Liver (tissue), 9 donors: ENCODE measurements around the gene CALM3. TPM values are rescaled to one million over a fixed set of nuclear protein-coding genes. Genes with fewer than 3 reads are reported as not detected.

ENCODE experiments used
- DNase-seq: peaks from one replicate; pipeline ENCODE4 v3.0.0-alpha.2; 2017; ENCODE audit warnings: low spot score
- H3K27ac ChIP-seq, 2 donors: one replicate each; pipeline ENCODE4 v1.7.0; 2013; ENCODE audit warnings: inconsistent platforms in 2 of 2, low read length in 2 of 2, control low read depth in 1 of 2, low read depth in 1 of 2, mild to moderate bottlenecking in 1 of 2
- H3K27me3 ChIP-seq, 4 donors: one replicate each; pipeline versions ENCODE4 v1.6.1 to v1.7.0; 2013; ENCODE audit warnings: low read length in 3 of 4, inconsistent platforms in 1 of 4, mild to moderate bottlenecking in 1 of 4, moderate library complexity in 1 of 4; ENCODE audit not compliant: control insufficient read depth in 4 of 4, insufficient read depth in 4 of 4
- H3K36me3 ChIP-seq, 4 donors: one replicate each; pipeline versions ENCODE4 v1.6.1 to v1.7.0; 2013; ENCODE audit warnings: low read length in 3 of 4, mild to moderate bottlenecking in 3 of 4, low read depth in 1 of 4, moderate library complexity in 1 of 4; ENCODE audit not compliant: control insufficient read depth in 4 of 4, insufficient read depth in 3 of 4
- H3K4me1 ChIP-seq, 4 donors: one replicate each; pipeline versions ENCODE4 v1.6.1 to v1.7.0; 2013; ENCODE audit warnings: low read length in 3 of 4, mild to moderate bottlenecking in 3 of 4, moderate library complexity in 1 of 4; ENCODE audit not compliant: control insufficient read depth in 4 of 4, insufficient read depth in 4 of 4
- H3K4me3 ChIP-seq, 3 donors: one replicate each; pipeline versions ENCODE4 v1.6.1 to v1.7.0; 2013; ENCODE audit warnings: low read length in 3 of 3, control low read depth in 1 of 3, low read depth in 1 of 3, mild to moderate bottlenecking in 1 of 3
- H3K9ac ChIP-seq, 2 donors: one replicate each; pipeline ENCODE4 v1.7.0; 2013; ENCODE audit warnings: low read length in 2 of 2, mild to moderate bottlenecking in 2 of 2, moderate library complexity in 2 of 2, control low read depth in 1 of 2, low read depth in 1 of 2
- H3K9me3 ChIP-seq, 4 donors: one replicate each; pipeline versions ENCODE4 v1.6.1 to v1.7.0; 2013; ENCODE audit warnings: low read length in 3 of 4; ENCODE audit not compliant: control insufficient read depth in 4 of 4
- CTCF ChIP-seq: fragments of 150-350 bp; IDR thresholded peaks from 2 replicates; pipeline ENCODE4 v1.5.1; 2017; ENCODE audit warnings: improper control_type of control experiment, low read depth, low read length; ENCODE audit not compliant: missing input control
- EGR1 ChIP-seq, 2 donors: IDR thresholded peaks; 2 replicates each; pipeline ENCODE4 v1.6.1; 2016 to 2018; ENCODE audit warnings: antibody characterized with exemption in 2 of 2, low read depth in 2 of 2
- FOXA1 ChIP-seq: IDR thresholded peaks from 2 replicates; pipeline ENCODE4 v1.6.1; 2016; ENCODE audit warnings: antibody characterized with exemption
- FOXA2 ChIP-seq: IDR thresholded peaks from 2 replicates; pipeline ENCODE4 v1.6.1; 2016; ENCODE audit warnings: antibody characterized with exemption
- JUND ChIP-seq, 2 donors: IDR thresholded peaks; 2 replicates each; pipeline ENCODE4 v1.6.1; 2016; ENCODE audit warnings: antibody characterized with exemption in 2 of 2
- MAX ChIP-seq: IDR thresholded peaks from 2 replicates; pipeline ENCODE4 v1.6.1; 2016; ENCODE audit warnings: antibody characterized with exemption
- RAD21 ChIP-seq, 2 donors: IDR thresholded peaks; 2 replicates each; pipeline ENCODE4 v1.6.1; 2016; ENCODE audit warnings: antibody characterized with exemption in 2 of 2, mild to moderate bottlenecking in 2 of 2
- REST ChIP-seq: IDR thresholded peaks from 2 replicates; pipeline ENCODE4 v1.6.1; 2016; ENCODE audit warnings: antibody characterized with exemption, mild to moderate bottlenecking
- SP1 ChIP-seq: IDR thresholded peaks from 2 replicates; pipeline ENCODE4 v1.6.1; 2018; ENCODE audit warnings: antibody characterized with exemption, mild to moderate bottlenecking
- TAF1 ChIP-seq: conservative IDR thresholded peaks from 2 replicates; pipeline ENCODE4 v1.6.1; 2016; ENCODE audit warnings: antibody characterized with exemption, mild to moderate bottlenecking
- WGBS: extraction: QIAGEN DNeasy Blood & Tissue Kit; methylation state at CpG from one replicate; pipeline ENCODE4 v1.1.7; 2013; 5-methylcytosine and 5-hydroxymethylcytosine counted together
- polyA plus RNA-seq, 2 donors: library from polyadenylated mRNA; stranded (reverse) in 1 of 2; unstranded in 1 of 2; fragments of 200-250 nt in 1 of 2; fragments of >200 nt in 1 of 2; fragmentation: Nextera tagmentation in 1 of 2; extraction: Ambion mirVana in 1 of 2; gene quantifications; one replicate each; pipeline versions ENCODE4 v1.2.1 to v1.2.3, GENCODE V29; 2013 to 2015
- total RNA-seq, 2 donors: library from RNA; depleted of rRNA; stranded (reverse); fragments of >200 nt; gene quantifications; one replicate each; pipeline ENCODE4 v1.2.3, GENCODE V29; 2014
- TF ChIP-seq, protein P1 (sequence below): IDR thresholded peaks from 2 replicates; pipeline ENCODE4 v1.6.1; 2016; ENCODE audit warnings: antibody characterized with exemption
- donor health status: healthy.
- donor health status: healthy.
- donor health status: healthy.
- donor health status: healthy.
- donor health status: healthy.

The CALM3 gene
- total and polyA plus RNA-seq, 4 donors, result 51.4 to 112 (median 81.7) TPM

GRCh38 chr19:46648961-46649960, 48.1 kb downstream of the CALM3 start (continued):
- TF ChIP-seq SP1 (no peak), FOXA1 (no peak), CTCF (no peak), RAD21 (IDR thresholded peaks at IDR 0.05) (no peak)

DNA sequence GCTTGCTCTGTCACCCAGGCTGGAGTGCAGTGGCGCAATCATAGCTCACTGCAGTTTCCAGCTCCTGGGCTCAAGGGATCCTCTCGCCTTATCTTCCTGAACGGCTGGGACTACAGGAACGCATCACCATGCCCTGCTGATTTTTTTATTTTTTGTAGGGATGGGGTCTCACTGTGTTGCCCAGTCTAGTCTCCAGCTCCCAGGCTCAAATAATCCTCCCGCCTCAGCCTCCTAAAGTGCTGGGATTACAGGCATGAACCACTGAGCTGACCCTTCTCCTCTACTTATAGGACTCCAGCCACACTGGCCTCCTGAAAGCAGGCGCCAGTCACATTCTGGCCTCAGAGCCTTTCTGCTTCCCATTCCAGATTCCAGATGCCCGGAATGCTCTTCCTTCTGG, 49.3 kb downstream of the CALM3 start:
- H3K9me3 ChIP-seq, result no peaks in the 10 kb centered on the region
- no peaks in the 10 kb centered on the region for H3K36me3 ChIP-seq
- 70% methylated on average over 7 of the region's 7 CpGs for WGBS
- H3K27me3 ChIP-seq, result peaks cover 0 to 11% (median 4%) of the 10 kb centered on the region in 4 donors
- H3K4me3 ChIP-seq, result no peak overlapping the region
- no peak overlapping the region for H3K27ac ChIP-seq
- TF ChIP-seq EGR1 (IDR thresholded peaks at IDR 0.05; ENCODE audit: low read depth in 2 of 2) (no peak), JUND (IDR thresholded peaks at IDR 0.05) (no peak), SP1 (no peak), TAF1 (no peak), MAX (no peak), FOXA1 (no peak), RAD21 (IDR thresholded peaks at IDR 0.05) (no peak), FOXA2 (no peak), CTCF (no peak), REST (no peak)
- TF ChIP-seq, protein P1, sequence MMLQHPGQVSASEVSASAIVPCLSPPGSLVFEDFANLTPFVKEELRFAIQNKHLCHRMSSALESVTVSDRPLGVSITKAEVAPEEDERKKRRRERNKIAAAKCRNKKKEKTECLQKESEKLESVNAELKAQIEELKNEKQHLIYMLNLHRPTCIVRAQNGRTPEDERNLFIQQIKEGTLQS, result no peak
- DNase-seq, result no peak
- peaks cover 0 to 2% (median 0%) of the 10 kb centered on the region in 4 donors for H3K4me1 ChIP-seq
- H3K9ac ChIP-seq, result no peak overlapping the region
